AG09309 (cell line): ENCODE results near the gene FSTL1.

Source experiments
- DNase-seq: peaks from one replicate; pipeline ENCODE4 v3.0.0-alpha.2; 2010; ENCODE audit warnings: low read depth
- H3K4me3 ChIP-seq: 2 replicates; pipeline ENCODE4 v1.5.1; 2011; ENCODE audit warnings: mild to moderate bottlenecking, low read depth, low read length, moderate library complexity; ENCODE audit not compliant: control insufficient read depth
- CTCF ChIP-seq: IDR thresholded peaks from 2 replicates; pipeline ENCODE4 v1.5.1; 2011; ENCODE audit warnings: mild to moderate bottlenecking, low read depth, low read length, inconsistent platforms; ENCODE audit not compliant: insufficient read depth, control insufficient read depth; ENCODE audit errors: missing control alignments

Gene FSTL1

GRCh38 chr3:120420360-120420759 is 30.4 kb downstream of the FSTL1 start:
- no peak for DNase-seq
- TF ChIP-seq CTCF, result no peak

GRCh38 chr3:120419797-120420196 is 31.0 kb downstream of the FSTL1 start:
- DNase-seq, result no peak
- H3K4me3 ChIP-seq, result no peak overlapping the region
- TF ChIP-seq CTCF, result no peak

More at GRCh38 chr3:120420360-120420759, 30.4 kb downstream of the FSTL1 start:
- no peak overlapping the region for H3K4me3 ChIP-seq

GRCh38 chr3:120418866-120419490 is 31.8 kb downstream of the FSTL1 start:
- H3K4me3 ChIP-seq, result no peak overlapping the region
- no peak for DNase-seq
- peak; percentile 38 for TF ChIP-seq CTCF

GRCh38 chr3:120418446-120418845 is 32.3 kb downstream of the FSTL1 start:
- no peak for DNase-seq
- no peak overlapping the region for H3K4me3 ChIP-seq
- no peak for TF ChIP-seq CTCF

- no peak overlapping the region for H3K4me3 ChIP-seq
- TF ChIP-seq CTCF, result peak; percentile 76
- peak; percentile 95 for DNase-seq
These were observed 33.4 kb downstream of the FSTL1 start for GRCh38 chr3:120417272-120417911.

GRCh38 chr3:120416868-120417267 is 33.9 kb downstream of the FSTL1 start:
- H3K4me3 ChIP-seq, result no peak overlapping the region

More at GRCh38 chr3:120416868-120417267, 33.9 kb downstream of the FSTL1 start:
- DNase-seq, result no peak
- no peak for TF ChIP-seq CTCF
